RWPE2 (cell line): ENCODE results near the gene NCAM1.

ENCODE experiments used
- ATAC-seq: fragments of 200-7000 bp; cut with Tn5 transposase; 3 replicates; pipeline ENCODE4 v1.9.1; 2021; ENCODE audit warnings: low read depth
- DNase-seq: peaks from one replicate; pipeline ENCODE4 v3.0.0-alpha.2; 2020; ENCODE audit warnings: low spot score
- H3K27ac ChIP-seq: fragments of 450-650 bp; 2 replicates; pipeline ENCODE4 v1.5.1; 2017; ENCODE audit warnings: mild to moderate bottlenecking; ENCODE audit not compliant: poor library complexity, severe bottlenecking
- H3K27me3 ChIP-seq: fragments of 250-450 bp; sonication (Bioruptor Pico); 2 replicates; pipeline ENCODE4 v1.5.1; 2021; ENCODE audit warnings: mild to moderate bottlenecking, moderate library complexity; ENCODE audit not compliant: insufficient read depth, poor library complexity, severe bottlenecking
- H3K36me3 ChIP-seq: fragments of 250-450 bp; sonication (Bioruptor Pico); 2 replicates; pipeline ENCODE4 v1.5.1; 2020; ENCODE audit warnings: low read depth, mild to moderate bottlenecking, moderate library complexity
- H3K4me1 ChIP-seq: fragments of 250-450 bp; sonication (Bioruptor Pico); 2 replicates; pipeline ENCODE4 v1.5.1; 2021; ENCODE audit warnings: mild to moderate bottlenecking, moderate library complexity; ENCODE audit not compliant: insufficient read depth, poor library complexity, severe bottlenecking
- H3K4me3 ChIP-seq: fragments of 250-450 bp; sonication (Bioruptor Pico); 2 replicates; pipeline ENCODE4 v1.5.1; 2021; ENCODE audit warnings: mild to moderate bottlenecking, moderate library complexity; ENCODE audit not compliant: severe bottlenecking
- H3K9me3 ChIP-seq: fragments of 250-450 bp; sonication (Bioruptor Pico); 2 replicates; pipeline ENCODE4 v1.5.1; 2021; ENCODE audit warnings: mild to moderate bottlenecking, moderate library complexity; ENCODE audit not compliant: severe bottlenecking
- CTCF ChIP-seq: fragments of 450-650 bp; IDR thresholded peaks from one replicate; pipeline ENCODE4 v1.5.1; 2017; ENCODE audit warnings: mild to moderate bottlenecking, moderate library complexity; ENCODE audit not compliant: poor library complexity, severe bottlenecking

The NCAM1 gene

GRCh38 chr11:113163291-113164030 is 202.2 kb downstream of the NCAM1 start:
- H3K27ac ChIP-seq = no peak overlapping the region
- ATAC-seq (no peak), DNase-seq (no peak)
- H3K9me3 ChIP-seq = no peaks in the 10 kb centered on the region
- no peaks in the 10 kb centered on the region for H3K36me3 ChIP-seq
- no peaks in the 10 kb centered on the region for H3K4me1 ChIP-seq
- H3K4me3 ChIP-seq = no peak overlapping the region
- TF ChIP-seq CTCF = no peak
- no peaks in the 10 kb centered on the region for H3K27me3 ChIP-seq

- Histone ChIP-seq H3K4me1 (no peaks in the 10 kb centered on the region), H3K27me3 (no peaks in the 10 kb centered on the region), H3K9me3 (no peaks in the 10 kb centered on the region), H3K4me3 (no peak overlapping the region), H3K36me3 (no peaks in the 10 kb centered on the region), H3K27ac (no peak overlapping the region)
- no peak for TF ChIP-seq CTCF
- DNase-seq (no peak), ATAC-seq (no peak)
Observed at GRCh38 chr11:113166280-113166679, 205.1 kb downstream of the NCAM1 start.

- DNase-seq = no peak
- no peak overlapping the region for H3K27ac ChIP-seq
- H3K4me3 ChIP-seq = no peak overlapping the region
- no peaks in the 10 kb centered on the region for H3K36me3 ChIP-seq
- no peaks in the 10 kb centered on the region for H3K9me3 ChIP-seq
- H3K4me1 ChIP-seq = no peaks in the 10 kb centered on the region
- no peak for TF ChIP-seq CTCF
- no peaks in the 10 kb centered on the region for H3K27me3 ChIP-seq
- no peak for ATAC-seq
Observed at GRCh38 chr11:113167599-113167998, 206.4 kb downstream of the NCAM1 start.

- Histone ChIP-seq H3K9me3 (no peaks in the 10 kb centered on the region), H3K4me3 (no peak overlapping the region), H3K4me1 (no peaks in the 10 kb centered on the region), H3K27me3 (no peaks in the 10 kb centered on the region), H3K36me3 (no peaks in the 10 kb centered on the region), H3K27ac (no peak overlapping the region)
- no peak for TF ChIP-seq CTCF
- no peak for ATAC-seq
- DNase-seq = no peak
Observed at GRCh38 chr11:113168354-113169342, 207.4 kb downstream of the NCAM1 start.
